K562 (cell line): ENCODE measurements around the gene OPCML. TPM values are rescaled to one million over a fixed set of nuclear protein-coding genes. Genes with fewer than 3 reads are reported as not detected.

ENCODE experiments used
- ATAC-seq: fragments of 200-7000 bp; cut with Tn5 transposase; 3 replicates; pipeline ENCODE4 v1.9.1; 2020; ENCODE audit warnings: moderate library complexity
- BruUV-seq: library from RNA; stranded (reverse); fragments of 400-500 nt; replicated peaks from 2 replicates; lab custom pipeline; 2021; lab: Mats Ljungman, UMichigan
- CTCF ChIA-PET: fragments of 300-600 bp; formaldehyde crosslinking; extraction: SDS; loops from one replicate; lab custom pipeline; 2021; ENCODE audit warnings: low intra/inter-chr PET ratio; lab: Yijun Ruan, JAX
- POLR2A ChIA-PET: fragments of 300-600, 350-650 bp; sonication (Branson Sonifier 250); formaldehyde crosslinking; extraction: SDS; loops from one replicate; lab custom pipeline; 2021; ENCODE audit warnings: antibody characterized with exemption, inconsistent platforms; lab: Yijun Ruan, JAX
- DNase-seq, 4 experiments: peaks; one replicate each; pipeline versions ENCODE4 v3.0.0 to v3.0.0-alpha.2; 2011 to 2018; ENCODE audit warnings: low spot score in 3 of 4, mixed read lengths in 3 of 4; ENCODE audit errors: extremely low read depth in 1 of 4
- FAIRE-seq: peaks from 2 replicates; lab custom pipeline; 2011; peaks lifted over from hg19 to GRCh38; lab: Jason Lieb, UNC
- H2AFZ ChIP-seq: 2 replicates; pipeline ENCODE4 v1.6.0; 2011; ENCODE audit warnings: low read depth, low read length, control low read depth, inconsistent platforms
- H3K27ac ChIP-seq: fragments of 200-600 bp; 3 replicates; pipeline ENCODE4 v1.8.0; 2011; ENCODE audit warnings: low read depth, mild to moderate bottlenecking, control low read depth, inconsistent platforms, low read length, moderate library complexity, mixed read lengths; ENCODE audit errors: extremely low read depth
- H3K27me3 ChIP-seq, 2 experiments: fragments of 300-600 bp in 1 of 2; 2 replicates in 1 of 2; 3 replicates in 1 of 2; pipeline versions ENCODE4 v1.6.0 to v1.8.0; 2011; ENCODE audit warnings: inconsistent platforms in 2 of 2, low read length in 2 of 2, mild to moderate bottlenecking in 1 of 2, mixed read lengths in 1 of 2, moderate library complexity in 1 of 2; ENCODE audit not compliant: control insufficient read depth in 2 of 2, insufficient read depth in 2 of 2
- H3K36me3 ChIP-seq: fragments of 300-600 bp; 3 replicates; pipeline ENCODE4 v1.8.0; 2011; ENCODE audit warnings: mild to moderate bottlenecking, low read length, inconsistent platforms; ENCODE audit not compliant: control insufficient read depth, insufficient read depth
- H3K4me1 ChIP-seq, 2 experiments: fragments of 200-600 bp in 1 of 2; replicated peaks in 1 of 2; 2 replicates in 1 of 2; 3 replicates in 1 of 2; pipeline versions ENCODE4 v1.5.1 to v1.8.0; 2011; ENCODE audit warnings: inconsistent platforms in 2 of 2, low read length in 2 of 2, mild to moderate bottlenecking in 1 of 2, mixed read lengths in 1 of 2, moderate library complexity in 1 of 2; ENCODE audit not compliant: control insufficient read depth in 2 of 2, insufficient read depth in 2 of 2
- H3K4me2 ChIP-seq: 2 replicates; pipeline ENCODE4 v1.6.1; 2011; ENCODE audit warnings: low read length, control low read depth, inconsistent platforms, mixed read lengths; ENCODE audit not compliant: insufficient read depth
- H3K4me3 ChIP-seq: fragments of 200-600 bp; sonication (generic), shearing (Covaris generic); 2 replicates; pipeline ENCODE4 v1.5.1; 2016; ENCODE audit warnings: control low read depth, inconsistent platforms
- H3K79me2 ChIP-seq: fragments of 200-600 bp; 3 replicates; pipeline ENCODE4 v1.8.0; 2011; ENCODE audit warnings: low read length, inconsistent platforms; ENCODE audit not compliant: control insufficient read depth, insufficient read depth
- H3K9ac ChIP-seq, 2 experiments: 2 replicates each; pipeline versions ENCODE4 v1.6.0 to v1.6.1; 2011; ENCODE audit warnings: low read depth in 2 of 2, low read length in 2 of 2, control low read depth in 1 of 2, inconsistent platforms in 1 of 2, mild to moderate bottlenecking in 1 of 2, mixed read lengths in 1 of 2; ENCODE audit not compliant: insufficient read depth in 1 of 2
- H3K9me1 ChIP-seq: one replicate; pipeline ENCODE4 v1.6.0; 2011; ENCODE audit warnings: inconsistent platforms, mild to moderate bottlenecking, low read length, moderate library complexity; ENCODE audit not compliant: control insufficient read depth, insufficient read depth
- H3K9me3 ChIP-seq: replicated peaks from 2 replicates; pipeline ENCODE4 v1.5.1; 2011; ENCODE audit warnings: low read depth, low read length, inconsistent platforms; ENCODE audit not compliant: control insufficient read depth, insufficient read depth
- H4K20me1 ChIP-seq: replicated peaks from 2 replicates; pipeline ENCODE4 v1.6.1; 2011; ENCODE audit warnings: low read length, inconsistent platforms, mixed read lengths; ENCODE audit not compliant: control insufficient read depth, insufficient read depth
- MBD2 ChIP-seq: sonication (generic); IDR thresholded peaks from 2 replicates; pipeline ENCODE4 v1.6.1; 2016; ENCODE audit warnings: low read depth, borderline replicate concordance
- PTRF ChIP-seq: fragments of 450-650 bp; IDR thresholded peaks from 2 replicates; pipeline ENCODE4 v1.6.1; 2016; ENCODE audit warnings: mild to moderate bottlenecking, missing genetic modification characterization, missing compliant biosample characterization
- PURB ChIP-seq: sonication (generic); formaldehyde crosslinking; IDR thresholded peaks from 2 replicates; pipeline ENCODE4 v1.9.0; 2021; ENCODE audit warnings: low read depth, mild to moderate bottlenecking, missing genetic modification reagents
- SAP30 ChIP-seq: fragments of 200-600 bp; sonication (generic); IDR thresholded peaks from 2 replicates; pipeline ENCODE4 v1.6.1; 2012; ENCODE audit warnings: borderline replicate concordance, low read depth, mild to moderate bottlenecking, moderate library complexity, low read length, control low read depth, inconsistent platforms; ENCODE audit not compliant: insufficient read depth, poor library complexity, severe bottlenecking
- SIN3B ChIP-seq: fragments of 450-650 bp; IDR thresholded peaks from 2 replicates; pipeline ENCODE4 v1.6.1; 2017; ENCODE audit warnings: low read depth, mild to moderate bottlenecking, moderate library complexity
- SMC3 ChIP-seq: conservative IDR thresholded peaks from 2 replicates; pipeline ENCODE4 v1.6.1; 2011; ENCODE audit warnings: low read depth, low read length, improper control_type of control experiment; ENCODE audit not compliant: insufficient read depth
- SNIP1 ChIP-seq: fragments of 450-650 bp; IDR thresholded peaks from 2 replicates; pipeline ENCODE4 v1.7.1; 2017; ENCODE audit warnings: low read depth, mild to moderate bottlenecking
- SOX6 ChIP-seq: fragments of 450-650 bp; IDR thresholded peaks from 2 replicates; pipeline ENCODE4 v1.6.1; 2014; ENCODE audit warnings: mild to moderate bottlenecking
- STAT5B ChIP-seq: fragments of 250-450 bp; sonication (Bioruptor Pico); IDR thresholded peaks from 2 replicates; pipeline ENCODE4 v1.8.0; 2021; ENCODE audit warnings: mild to moderate bottlenecking, inconsistent platforms
- TARDBP ChIP-seq: fragments of 450-650 bp; IDR thresholded peaks from 2 replicates; pipeline ENCODE4 v1.6.1; 2016
- U2AF2 ChIP-seq: fragments of 200-400 bp; formaldehyde crosslinking; optimal IDR thresholded peaks from 2 replicates; pipeline ENCODE3; 2017; ENCODE audit warnings: low read depth, mild to moderate bottlenecking, low read length
- ZNF551 ChIP-seq: fragments of 250-450 bp; sonication (Bioruptor Pico); IDR thresholded peaks from 2 replicates; pipeline ENCODE4 v1.5.0; 2021; ENCODE audit warnings: mild to moderate bottlenecking, moderate library complexity
- WGBS: fragments of 100-300 bp; shearing (Covaris generic); methylation state at CpG from one replicate; pipeline ENCODE4 v1.1.6; 2016; ENCODE audit warnings: low coverage, mixed read lengths; ENCODE audit not compliant: insufficient coverage; ENCODE audit errors: missing lambda C conversion rate; 5-methylcytosine and 5-hydroxymethylcytosine counted together
- in situ Hi-C: fragments of 300-500 bp; cut with MboI; formaldehyde crosslinking; loops from 4 replicates; pipeline ENCODE4 v1.15.0; 2018; ENCODE audit warnings: inconsistent platforms, mixed read lengths
- intact Hi-C: fragments of 100-400 bp; cut with micrococcal nuclease; formaldehyde crosslinking; loops from 2 replicates; pipeline ENCODE4 v1.14.2; 2022
- polyA plus RNA-seq, 8 experiments: library from polyadenylated mRNA; depleted of rRNA in 4 of 8; stranded (reverse) in 5 of 8; unstranded in 3 of 8; fragments of >200 nt; fragmentation: Nextera tagmentation in 2 of 8; fragmentation: Illumina TruSeq in 1 of 8; extraction: Ambion mirVana in 2 of 8; extraction: Trizol in 1 of 8; gene quantifications; 2 replicates each; pipeline versions ENCODE4 v1.2.1 to v1.2.3, GENCODE V29; 2011 to 2014; ENCODE audit warnings: inconsistent platforms in 1 of 8, missing spikeins in 1 of 8
- total RNA-seq, 7 experiments: library from RNA; depleted of rRNA in 6 of 7; stranded (reverse); fragments of >200 nt in 6 of 7; fragmentation: Illumina TruSeq in 2 of 7; extraction: Trizol in 2 of 7; gene quantifications; 2 replicates each; pipeline versions ENCODE4 v1.2.1 to v1.2.3, GENCODE V29; 2011 to 2021; ENCODE audit warnings: low replicate concordance in 1 of 7
- TF ChIP-seq, protein P1 (sequence below): fragments of 450-650 bp; IDR thresholded peaks from 2 replicates; pipeline ENCODE4 v1.6.1; 2016; ENCODE audit warnings: mild to moderate bottlenecking
- TF ChIP-seq, protein P2 (sequence below), 2 experiments: fragments of 450-650 bp; IDR thresholded peaks; 2 replicates each; pipeline ENCODE4 v1.6.1; 2018; ENCODE audit warnings: mild to moderate bottlenecking in 2 of 2, low read depth in 1 of 2; ENCODE audit not compliant: partially characterized antibody in 2 of 2
- TF ChIP-seq, protein P3 (sequence below): fragments of 250-450 bp; sonication (Bioruptor Pico); IDR thresholded peaks from 2 replicates; pipeline ENCODE4 v1.8.0; 2021; ENCODE audit warnings: borderline replicate concordance, mild to moderate bottlenecking, moderate library complexity; ENCODE audit not compliant: poor library complexity, severe bottlenecking

Gene OPCML
- total and polyA plus RNA-seq, 9 of the 15 experiments (the other 6 are each of a cell fraction or from before 2014, with no cell fraction given) = not detected

DNA sequence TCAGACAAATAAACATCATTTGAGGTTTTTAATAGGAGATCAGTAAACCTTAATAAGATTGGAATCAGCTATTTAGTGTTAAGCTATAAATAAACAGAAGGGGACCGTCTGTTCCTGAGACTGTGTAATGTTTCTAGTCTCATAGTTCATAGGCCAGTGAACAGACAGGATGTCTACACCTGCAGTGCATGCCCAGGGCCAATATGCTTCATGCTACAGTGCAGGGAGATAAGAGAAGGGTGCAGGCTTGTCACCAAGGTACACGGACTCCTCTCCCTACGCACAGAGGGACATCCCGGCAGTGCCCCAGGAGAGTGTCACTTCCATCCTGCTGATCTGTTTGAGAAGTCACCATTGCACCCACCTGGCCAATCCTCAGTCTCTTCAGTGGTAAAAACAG, 148.6 kb downstream of the OPCML start:
- no peaks in the 10 kb centered on the region for H4K20me1 ChIP-seq
- H3K27me3 ChIP-seq = no peaks in the 10 kb centered on the region
- no TSS peak for BruUV-seq
- no peak for DNase-seq
- H3K4me2 ChIP-seq = no peak overlapping the region
- H3K9ac ChIP-seq = no peak overlapping the region
- H3K36me3 ChIP-seq = no peaks in the 10 kb centered on the region
- ATAC-seq = no peak
- no peaks in the 10 kb centered on the region for H3K4me1 ChIP-seq
- H3K9me1 ChIP-seq = no peaks in the 10 kb centered on the region
- no peak for FAIRE-seq
- WGBS = 0% methylated on average over 4 of the region's 4 CpGs
- in situ Hi-C loops = no loop called here
- intact Hi-C loops = no loop called here
- H3K27ac ChIP-seq = no peak overlapping the region
- CTCF ChIA-PET = no interaction called here
- H3K9me3 ChIP-seq = no peaks in the 10 kb centered on the region
- POLR2A ChIA-PET = no interaction called here
- H2AFZ ChIP-seq = no peak overlapping the region
- no peaks in the 10 kb centered on the region for H3K79me2 ChIP-seq
- no peak overlapping the region for H3K4me3 ChIP-seq
- TF ChIP-seq SMC3 (no peak), PURB (CRISPR knock-in tag) (no peak), STAT5B (CRISPR knock-in tag) (no peak), SAP30 (no peak), PTRF (tag) (no peak), SIN3B (no peak), U2AF2 (no peak), SOX6 (no peak), ZNF551 (CRISPR knock-in tag) (no peak), SNIP1 (no peak), TARDBP (no peak), MBD2 (no peak)
- TF ChIP-seq, protein P1, sequence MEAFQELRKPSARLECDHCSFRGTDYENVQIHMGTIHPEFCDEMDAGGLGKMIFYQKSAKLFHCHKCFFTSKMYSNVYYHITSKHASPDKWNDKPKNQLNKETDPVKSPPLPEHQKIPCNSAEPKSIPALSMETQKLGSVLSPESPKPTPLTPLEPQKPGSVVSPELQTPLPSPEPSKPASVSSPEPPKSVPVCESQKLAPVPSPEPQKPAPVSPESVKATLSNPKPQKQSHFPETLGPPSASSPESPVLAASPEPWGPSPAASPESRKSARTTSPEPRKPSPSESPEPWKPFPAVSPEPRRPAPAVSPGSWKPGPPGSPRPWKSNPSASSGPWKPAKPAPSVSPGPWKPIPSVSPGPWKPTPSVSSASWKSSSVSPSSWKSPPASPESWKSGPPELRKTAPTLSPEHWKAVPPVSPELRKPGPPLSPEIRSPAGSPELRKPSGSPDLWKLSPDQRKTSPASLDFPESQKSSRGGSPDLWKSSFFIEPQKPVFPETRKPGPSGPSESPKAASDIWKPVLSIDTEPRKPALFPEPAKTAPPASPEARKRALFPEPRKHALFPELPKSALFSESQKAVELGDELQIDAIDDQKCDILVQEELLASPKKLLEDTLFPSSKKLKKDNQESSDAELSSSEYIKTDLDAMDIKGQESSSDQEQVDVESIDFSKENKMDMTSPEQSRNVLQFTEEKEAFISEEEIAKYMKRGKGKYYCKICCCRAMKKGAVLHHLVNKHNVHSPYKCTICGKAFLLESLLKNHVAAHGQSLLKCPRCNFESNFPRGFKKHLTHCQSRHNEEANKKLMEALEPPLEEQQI = no peak
- TF ChIP-seq, protein P2, sequence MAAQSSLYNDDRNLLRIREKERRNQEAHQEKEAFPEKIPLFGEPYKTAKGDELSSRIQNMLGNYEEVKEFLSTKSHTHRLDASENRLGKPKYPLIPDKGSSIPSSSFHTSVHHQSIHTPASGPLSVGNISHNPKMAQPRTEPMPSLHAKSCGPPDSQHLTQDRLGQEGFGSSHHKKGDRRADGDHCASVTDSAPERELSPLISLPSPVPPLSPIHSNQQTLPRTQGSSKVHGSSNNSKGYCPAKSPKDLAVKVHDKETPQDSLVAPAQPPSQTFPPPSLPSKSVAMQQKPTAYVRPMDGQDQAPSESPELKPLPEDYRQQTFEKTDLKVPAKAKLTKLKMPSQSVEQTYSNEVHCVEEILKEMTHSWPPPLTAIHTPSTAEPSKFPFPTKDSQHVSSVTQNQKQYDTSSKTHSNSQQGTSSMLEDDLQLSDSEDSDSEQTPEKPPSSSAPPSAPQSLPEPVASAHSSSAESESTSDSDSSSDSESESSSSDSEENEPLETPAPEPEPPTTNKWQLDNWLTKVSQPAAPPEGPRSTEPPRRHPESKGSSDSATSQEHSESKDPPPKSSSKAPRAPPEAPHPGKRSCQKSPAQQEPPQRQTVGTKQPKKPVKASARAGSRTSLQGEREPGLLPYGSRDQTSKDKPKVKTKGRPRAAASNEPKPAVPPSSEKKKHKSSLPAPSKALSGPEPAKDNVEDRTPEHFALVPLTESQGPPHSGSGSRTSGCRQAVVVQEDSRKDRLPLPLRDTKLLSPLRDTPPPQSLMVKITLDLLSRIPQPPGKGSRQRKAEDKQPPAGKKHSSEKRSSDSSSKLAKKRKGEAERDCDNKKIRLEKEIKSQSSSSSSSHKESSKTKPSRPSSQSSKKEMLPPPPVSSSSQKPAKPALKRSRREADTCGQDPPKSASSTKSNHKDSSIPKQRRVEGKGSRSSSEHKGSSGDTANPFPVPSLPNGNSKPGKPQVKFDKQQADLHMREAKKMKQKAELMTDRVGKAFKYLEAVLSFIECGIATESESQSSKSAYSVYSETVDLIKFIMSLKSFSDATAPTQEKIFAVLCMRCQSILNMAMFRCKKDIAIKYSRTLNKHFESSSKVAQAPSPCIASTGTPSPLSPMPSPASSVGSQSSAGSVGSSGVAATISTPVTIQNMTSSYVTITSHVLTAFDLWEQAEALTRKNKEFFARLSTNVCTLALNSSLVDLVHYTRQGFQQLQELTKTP (IDR thresholded peaks at IDR 0.05; ENCODE audit: low read depth in 1 of 2, partially characterized antibody in 2 of 2) = no peak
- TF ChIP-seq, protein P3, sequence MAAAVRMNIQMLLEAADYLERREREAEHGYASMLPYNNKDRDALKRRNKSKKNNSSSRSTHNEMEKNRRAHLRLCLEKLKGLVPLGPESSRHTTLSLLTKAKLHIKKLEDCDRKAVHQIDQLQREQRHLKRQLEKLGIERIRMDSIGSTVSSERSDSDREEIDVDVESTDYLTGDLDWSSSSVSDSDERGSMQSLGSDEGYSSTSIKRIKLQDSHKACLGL (CRISPR knock-in tag) = no peak
